Epithelial cell of proximal tubule (primary cell): ENCODE data around the gene ART1. TPM values are rescaled to one million over a fixed set of nuclear protein-coding genes. Genes with fewer than 3 reads are reported as not detected.

Source experiments
- DNase-seq: peaks from one replicate; pipeline ENCODE4 v3.0.0-alpha.2; 2011; ENCODE audit warnings: low read depth
- H3K4me3 ChIP-seq: 2 replicates; pipeline ENCODE4 v1.5.1; 2011; ENCODE audit warnings: low read depth, mild to moderate bottlenecking, low read length
- CTCF ChIP-seq: conservative IDR thresholded peaks from 2 replicates; pipeline ENCODE4 v1.5.1; 2012; ENCODE audit warnings: low read depth, mild to moderate bottlenecking, low read length
- total RNA-seq: library from RNA; depleted of rRNA; stranded (reverse); fragments of >200 nt; gene quantifications from 2 replicates; pipeline ENCODE4 v1.2.3, GENCODE V29; 2015

ART1 gene
- total RNA-seq, 1 donor from 2014 or later = not detected

DNA sequence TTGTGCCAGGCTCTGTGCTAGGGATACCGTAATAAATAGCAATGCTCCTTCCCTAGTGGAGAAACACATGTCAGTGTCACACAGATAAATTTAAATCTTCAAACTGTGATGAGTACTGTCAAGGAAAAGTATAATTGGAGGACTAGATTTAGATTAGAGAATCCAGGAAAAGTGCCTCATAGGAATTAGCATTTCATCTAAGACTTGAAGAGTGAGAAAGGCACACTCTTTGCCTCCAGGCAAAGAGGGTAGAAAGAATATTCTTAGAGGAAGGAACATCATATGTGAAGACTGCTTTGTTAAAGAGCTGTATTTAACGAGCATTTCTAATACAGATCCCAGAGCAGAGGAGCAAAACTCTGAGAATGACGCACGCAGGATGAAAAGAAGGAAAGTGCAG is 34.1 kb upstream of the ART1 start:
- H3K4me3 ChIP-seq = no peak overlapping the region
- no peak for TF ChIP-seq CTCF
- no peak for DNase-seq

- H3K4me3 ChIP-seq = no peak overlapping the region
- DNase-seq = no peak
- TF ChIP-seq CTCF = no peak
These were observed 32.8 kb upstream of the ART1 start for GRCh38 chr11:3611976-3612678.

- DNase-seq = no peak
- no peak for TF ChIP-seq CTCF
- no peak overlapping the region for H3K4me3 ChIP-seq
These were observed 30.8 kb upstream of the ART1 start for GRCh38 chr11:3613998-3614741.

- DNase-seq = no peak
These were observed 30.2 kb upstream of the ART1 start for GRCh38 chr11:3614742-3615171.

DNA sequence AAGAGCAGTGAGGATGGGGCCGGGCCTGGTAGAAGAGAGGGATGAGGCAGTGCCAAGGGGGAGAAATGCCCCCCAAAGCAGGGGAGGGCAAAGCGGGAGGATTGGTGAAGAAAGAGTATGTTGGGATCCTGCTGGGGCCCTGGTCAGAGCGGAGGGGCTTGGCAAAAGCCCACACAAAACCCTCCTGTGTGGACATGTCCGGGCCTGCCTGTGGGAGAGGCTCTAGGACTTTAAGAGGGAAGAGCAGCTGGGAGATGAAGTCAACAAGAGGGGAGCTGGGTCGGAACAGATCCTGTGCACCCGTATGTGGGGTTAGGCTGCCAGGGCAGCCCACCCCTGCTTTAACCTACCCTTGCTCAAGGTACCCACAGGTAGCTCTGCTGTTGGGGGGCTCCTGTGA is 28.9 kb upstream of the ART1 start:
- no peak overlapping the region for H3K4me3 ChIP-seq
- no peak for TF ChIP-seq CTCF
- DNase-seq = no peak

More at GRCh38 chr11:3614742-3615171, 30.2 kb upstream of the ART1 start:
- TF ChIP-seq CTCF = no peak
- no peak overlapping the region for H3K4me3 ChIP-seq

DNA sequence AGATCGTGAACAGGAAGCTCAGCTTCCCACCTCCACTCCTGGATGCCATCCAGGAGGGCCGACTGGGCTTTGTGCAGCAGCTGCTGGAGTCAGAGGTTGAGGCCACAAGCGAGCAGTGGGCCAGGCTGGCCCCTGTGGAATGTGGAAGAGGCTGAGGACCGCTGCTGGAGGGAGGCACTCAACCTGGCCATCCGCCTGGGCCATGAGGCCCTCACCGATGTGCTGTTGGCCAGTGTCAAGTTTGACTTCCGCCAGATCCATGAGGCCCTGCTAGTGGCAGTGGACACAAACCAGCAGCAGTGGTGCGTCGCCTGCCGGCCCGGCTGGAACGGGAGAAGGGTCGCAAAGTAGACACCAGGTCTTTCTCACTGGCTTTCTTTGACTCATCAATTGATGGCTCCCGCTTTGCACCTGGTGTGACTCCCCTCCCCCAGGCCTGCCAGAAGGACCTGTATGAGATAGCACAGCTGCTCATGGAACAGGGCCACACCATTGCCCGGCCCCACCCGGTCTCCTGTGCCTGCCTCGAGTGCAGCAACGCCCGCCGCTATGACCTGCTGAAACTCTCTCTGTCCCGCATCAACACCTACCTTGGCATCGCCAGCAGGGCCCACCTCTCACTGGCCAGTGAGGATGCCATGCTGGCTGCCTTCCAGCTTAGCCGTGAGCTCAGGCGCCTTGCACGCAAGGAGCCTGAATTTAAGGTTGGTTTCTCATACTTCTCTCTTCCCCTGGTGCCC is 28.0 kb upstream of the ART1 start:
- H3K4me3 ChIP-seq = no peak overlapping the region
- DNase-seq = no peak
- TF ChIP-seq CTCF = no peak
